Panc1 (cell line): ENCODE measurements around the gene RIMBP2. TPM values are rescaled to one million over a fixed set of nuclear protein-coding genes. Genes with fewer than 3 reads are reported as not detected.

ENCODE experiments used
- ATAC-seq: fragments of 200-7000 bp; cut with Tn5 transposase; 2 replicates; pipeline ENCODE4 v1.9.1; 2020; ENCODE audit warnings: mild to moderate bottlenecking, moderate library complexity
- BruUV-seq: library from RNA; stranded (reverse); fragments of 400-500 nt; replicated peaks from 2 replicates; lab custom pipeline; 2021; lab: Mats Ljungman, UMichigan
- CTCF ChIA-PET: fragments of 300-600 bp; sonication (Branson Sonifier 250); formaldehyde crosslinking; loops from one replicate; lab custom pipeline; 2022; ENCODE audit warnings: antibody characterized with exemption; lab: Charles Lee
- POLR2A ChIA-PET: fragments of 300-600 bp; sonication (Branson Sonifier 250); formaldehyde crosslinking; loops from one replicate; lab custom pipeline; 2022; ENCODE audit warnings: antibody characterized with exemption; lab: Charles Lee
- DNase-seq: peaks from one replicate; pipeline ENCODE4 v3.0.0-alpha.2; 2010; ENCODE audit warnings: low read depth, low spot score
- H3K27ac ChIP-seq: 2 replicates; pipeline ENCODE4 v1.5.1; 2011; ENCODE audit warnings: mild to moderate bottlenecking, low read length, inconsistent platforms
- H3K27me3 ChIP-seq: fragments of 200-500 bp; sonication (Bioruptor generic); 2 replicates; pipeline ENCODE4 v1.6.0; 2014; ENCODE audit warnings: low read length, inconsistent platforms; ENCODE audit not compliant: control insufficient read depth, insufficient read depth
- H3K36me3 ChIP-seq: fragments of 200-500 bp; sonication (Bioruptor generic); 2 replicates; pipeline ENCODE4 v1.5.1; 2014; ENCODE audit warnings: inconsistent platforms, mild to moderate bottlenecking, low read length, moderate library complexity; ENCODE audit not compliant: control insufficient read depth, insufficient read depth
- H3K4me1 ChIP-seq: 2 replicates; pipeline ENCODE4 v1.5.1; 2011; ENCODE audit warnings: inconsistent platforms, mild to moderate bottlenecking, low read length, moderate library complexity; ENCODE audit not compliant: control insufficient read depth, insufficient read depth
- H3K4me3 ChIP-seq, 2 experiments: 2 replicates each; pipeline ENCODE4 v1.5.1; 2011 to 2012; ENCODE audit warnings: low read depth in 2 of 2, low read length in 2 of 2, mild to moderate bottlenecking in 2 of 2, inconsistent platforms in 1 of 2, moderate library complexity in 1 of 2
- H3K9me3 ChIP-seq: fragments of 200-500 bp; sonication (Bioruptor generic); 2 replicates; pipeline ENCODE4 v1.5.1; 2014; ENCODE audit warnings: low read depth, mild to moderate bottlenecking, inconsistent platforms, low read length, moderate library complexity; ENCODE audit not compliant: control insufficient read depth, insufficient read depth
- POLR2AphosphoS5 ChIP-seq: IDR thresholded peaks from 2 replicates; pipeline ENCODE4 v1.6.1; 2012; ENCODE audit warnings: mild to moderate bottlenecking, low read depth, low read length, moderate library complexity
- SIN3A ChIP-seq: IDR thresholded peaks from 2 replicates; pipeline ENCODE4 v1.6.1; 2012; ENCODE audit warnings: low read depth, mild to moderate bottlenecking, low read length, moderate library complexity, borderline replicate concordance; ENCODE audit not compliant: insufficient read depth
- TCF7L2 ChIP-seq: IDR thresholded peaks from 2 replicates; pipeline ENCODE4 v1.6.1; 2011; ENCODE audit warnings: mild to moderate bottlenecking, low read depth, low read length, inconsistent platforms
- in situ Hi-C: cut with HindIII; loops from 2 replicates; pipeline ENCODE4 v1.10.0; 2016; ENCODE audit warnings: low sequenced_read_pairs, low pct_unique_long_range_greater_than_20kb
- intact Hi-C: fragments of 100-400 bp; cut with micrococcal nuclease; formaldehyde crosslinking; loops from one replicate; pipeline ENCODE4 v1.10.0; 2022; ENCODE audit not compliant: unreplicated experiment
- total RNA-seq: library from RNA; stranded (reverse); gene quantifications from one replicate; pipeline ENCODE4 v1.2.1, GENCODE V29; 2021; ENCODE audit not compliant: unreplicated experiment
- TF ChIP-seq, protein P1 (sequence below), 2 experiments: IDR thresholded peaks; 2 replicates each; pipeline ENCODE4 v1.6.1; 2011 to 2012; ENCODE audit warnings: low read depth in 2 of 2, control low read depth in 1 of 2, low read length in 1 of 2, mild to moderate bottlenecking in 1 of 2, moderate library complexity in 1 of 2; ENCODE audit not compliant: insufficient read depth in 1 of 2
- TF ChIP-seq, protein P2 (sequence below): fragments of 450-650 bp; IDR thresholded peaks from 2 replicates; pipeline ENCODE4 v1.5.1; 2017; ENCODE audit warnings: mild to moderate bottlenecking

The RIMBP2 gene
- total RNA-seq, 1 experiment from 2014 or later: not detected

DNA sequence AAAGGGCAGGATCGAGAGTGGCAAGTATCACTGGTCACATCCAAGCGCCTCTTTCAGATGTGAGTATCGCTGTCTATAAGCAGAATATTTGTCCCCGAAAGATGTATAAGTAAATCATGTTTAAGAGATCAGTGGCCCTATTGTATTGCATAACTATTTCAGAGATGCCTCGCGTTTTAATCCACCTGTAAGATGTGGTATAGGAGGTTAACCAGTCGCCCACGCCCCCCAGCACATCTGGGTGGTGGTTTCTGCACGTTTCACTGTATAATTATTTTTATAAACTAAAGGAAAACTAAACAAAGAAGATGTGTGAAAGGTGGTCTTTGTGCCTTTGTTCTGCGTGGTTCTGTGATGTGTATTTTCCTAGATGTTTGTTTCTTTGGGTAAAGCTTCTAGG, 28.9 kb downstream of the RIMBP2 start (continued):
- TF ChIP-seq, protein P1, sequence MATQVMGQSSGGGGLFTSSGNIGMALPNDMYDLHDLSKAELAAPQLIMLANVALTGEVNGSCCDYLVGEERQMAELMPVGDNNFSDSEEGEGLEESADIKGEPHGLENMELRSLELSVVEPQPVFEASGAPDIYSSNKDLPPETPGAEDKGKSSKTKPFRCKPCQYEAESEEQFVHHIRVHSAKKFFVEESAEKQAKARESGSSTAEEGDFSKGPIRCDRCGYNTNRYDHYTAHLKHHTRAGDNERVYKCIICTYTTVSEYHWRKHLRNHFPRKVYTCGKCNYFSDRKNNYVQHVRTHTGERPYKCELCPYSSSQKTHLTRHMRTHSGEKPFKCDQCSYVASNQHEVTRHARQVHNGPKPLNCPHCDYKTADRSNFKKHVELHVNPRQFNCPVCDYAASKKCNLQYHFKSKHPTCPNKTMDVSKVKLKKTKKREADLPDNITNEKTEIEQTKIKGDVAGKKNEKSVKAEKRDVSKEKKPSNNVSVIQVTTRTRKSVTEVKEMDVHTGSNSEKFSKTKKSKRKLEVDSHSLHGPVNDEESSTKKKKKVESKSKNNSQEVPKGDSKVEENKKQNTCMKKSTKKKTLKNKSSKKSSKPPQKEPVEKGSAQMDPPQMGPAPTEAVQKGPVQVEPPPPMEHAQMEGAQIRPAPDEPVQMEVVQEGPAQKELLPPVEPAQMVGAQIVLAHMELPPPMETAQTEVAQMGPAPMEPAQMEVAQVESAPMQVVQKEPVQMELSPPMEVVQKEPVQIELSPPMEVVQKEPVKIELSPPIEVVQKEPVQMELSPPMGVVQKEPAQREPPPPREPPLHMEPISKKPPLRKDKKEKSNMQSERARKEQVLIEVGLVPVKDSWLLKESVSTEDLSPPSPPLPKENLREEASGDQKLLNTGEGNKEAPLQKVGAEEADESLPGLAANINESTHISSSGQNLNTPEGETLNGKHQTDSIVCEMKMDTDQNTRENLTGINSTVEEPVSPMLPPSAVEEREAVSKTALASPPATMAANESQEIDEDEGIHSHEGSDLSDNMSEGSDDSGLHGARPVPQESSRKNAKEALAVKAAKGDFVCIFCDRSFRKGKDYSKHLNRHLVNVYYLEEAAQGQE (IDR thresholded peaks at IDR 0.05; ENCODE audit: insufficient read depth in 1 of 2, low read depth in 2 of 2, low read length in 1 of 2): no peak

DNA sequence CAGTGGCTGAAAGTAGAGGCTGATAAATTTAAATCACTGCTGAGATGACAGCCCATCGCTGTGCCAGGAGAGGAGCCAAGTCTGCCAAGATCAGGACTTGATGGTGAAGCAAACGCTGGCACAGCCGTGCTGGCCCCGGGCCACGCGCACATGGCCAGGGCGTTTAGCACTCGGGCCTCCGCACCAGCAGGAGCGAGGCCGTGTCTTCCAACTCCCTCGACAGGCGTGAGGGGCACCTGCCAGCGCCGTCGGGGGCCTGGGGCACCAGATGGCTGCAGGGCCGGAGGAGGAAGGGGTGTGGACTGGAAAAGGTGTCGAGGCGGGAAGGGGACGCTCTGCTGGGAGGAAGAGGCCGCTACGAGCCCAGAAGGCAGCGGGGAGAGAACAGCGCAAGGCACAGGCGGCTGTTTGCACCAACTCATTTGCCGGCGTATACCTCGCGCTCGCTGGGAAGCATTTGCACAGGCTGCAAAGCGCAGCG, 29.5 kb downstream of the RIMBP2 start:
- no peak overlapping the region for H3K27ac ChIP-seq

More for the DNA sequence above, 29.5 kb downstream of the RIMBP2 start:
- in situ Hi-C loops (no loop called here), intact Hi-C loops (no loop called here)
- Histone ChIP-seq H3K9me3 (no peaks in the 10 kb centered on the region), H3K36me3 (no peaks in the 10 kb centered on the region), H3K27me3 (peaks cover 13% of the 10 kb centered on the region), H3K4me3 (no peak overlapping the region), H3K4me1 (no peaks in the 10 kb centered on the region)
- ATAC-seq: no peak
- POLR2A ChIA-PET: no interaction called here
- TF ChIP-seq, protein P2, sequence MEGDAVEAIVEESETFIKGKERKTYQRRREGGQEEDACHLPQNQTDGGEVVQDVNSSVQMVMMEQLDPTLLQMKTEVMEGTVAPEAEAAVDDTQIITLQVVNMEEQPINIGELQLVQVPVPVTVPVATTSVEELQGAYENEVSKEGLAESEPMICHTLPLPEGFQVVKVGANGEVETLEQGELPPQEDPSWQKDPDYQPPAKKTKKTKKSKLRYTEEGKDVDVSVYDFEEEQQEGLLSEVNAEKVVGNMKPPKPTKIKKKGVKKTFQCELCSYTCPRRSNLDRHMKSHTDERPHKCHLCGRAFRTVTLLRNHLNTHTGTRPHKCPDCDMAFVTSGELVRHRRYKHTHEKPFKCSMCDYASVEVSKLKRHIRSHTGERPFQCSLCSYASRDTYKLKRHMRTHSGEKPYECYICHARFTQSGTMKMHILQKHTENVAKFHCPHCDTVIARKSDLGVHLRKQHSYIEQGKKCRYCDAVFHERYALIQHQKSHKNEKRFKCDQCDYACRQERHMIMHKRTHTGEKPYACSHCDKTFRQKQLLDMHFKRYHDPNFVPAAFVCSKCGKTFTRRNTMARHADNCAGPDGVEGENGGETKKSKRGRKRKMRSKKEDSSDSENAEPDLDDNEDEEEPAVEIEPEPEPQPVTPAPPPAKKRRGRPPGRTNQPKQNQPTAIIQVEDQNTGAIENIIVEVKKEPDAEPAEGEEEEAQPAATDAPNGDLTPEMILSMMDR: no peak
- TF ChIP-seq SIN3A: no peak
- TF ChIP-seq, protein P1 (IDR thresholded peaks at IDR 0.05; ENCODE audit: insufficient read depth in 1 of 2, low read depth in 2 of 2, low read length in 1 of 2): no peak
- TF ChIP-seq TCF7L2: no peak
- TF ChIP-seq POLR2AphosphoS5: no peak
- BruUV-seq: no TSS peak
- no peak for DNase-seq
- CTCF ChIA-PET: no interaction called here
